ENCODE measurements around the gene MEIS1. TPM values are rescaled to one million over a fixed set of nuclear protein-coding genes. Genes with fewer than 3 reads are reported as not detected.
A peak's percentile ranks its signal among the peaks of the same experiment; 100 is the strongest.

The MEIS1 gene
- total RNA-seq, 1 experiment from 2014 or later: 89.4 TPM

GRCh38 chr2:66535574-66536289 lies 100.8 kb downstream of the MEIS1 start:
- Histone ChIP-seq H3K4me3 (ENCODE audit: low read depth, low read length, poor library complexity, severe bottlenecking) (peak overlapping the region; percentile 3), H3K27ac (ENCODE audit: low read depth, low read length, poor library complexity, severe bottlenecking) (peak overlapping the region; percentile 51), H3K36me3 (ENCODE audit: insufficient read depth, low read length, poor library complexity, severe bottlenecking) (no peaks in the 10 kb centered on the region), H3K4me1 (ENCODE audit: insufficient read depth, low read length, poor library complexity, severe bottlenecking) (peaks cover 88% of the 10 kb centered on the region), H3K9me3 (ENCODE audit: low read depth, low read length, poor library complexity, severe bottlenecking) (no peaks in the 10 kb centered on the region), H3K27me3 (replicated peaks; ENCODE audit: insufficient read depth, low read depth, low read length, poor library complexity) (no peaks in the 10 kb centered on the region)
- TF ChIP-seq EZH2 (IDR thresholded peaks at IDR 0.05; ENCODE audit: borderline replicate concordance, low read depth, low read length, poor library complexity, severe bottlenecking) (no peak), CTCF (conservative IDR thresholded peaks at IDR 0.05; ENCODE audit: low read depth, low read length) (no peak)
- peak; percentile 78 for DNase-seq (ENCODE audit: low spot score)
- POLR2A ChIA-PET (ENCODE audit: low non-redundant PET): interaction anchor here (0.5 kb wide), 1 partner anchor 32 kb away, joined by 7 read pairs; no protein-coding TSS in a partner anchor
- no TSS peak for BruUV-seq (replicated peaks)
- intact Hi-C loops (cut with micrococcal nuclease; ENCODE audit: unreplicated experiment): no loop called here
- CTCF ChIA-PET: interaction anchor here (0.8 to 1.5 kb wide), 2 partner anchors 102 to 107 kb away, joined by 3 to 6 read pairs; no protein-coding TSS in a partner anchor

- no TSS peak for BruUV-seq (replicated peaks)
- intact Hi-C loops (cut with micrococcal nuclease; ENCODE audit: unreplicated experiment): no loop called here
- no peak for DNase-seq (ENCODE audit: low spot score)
- Histone ChIP-seq H3K4me3 (ENCODE audit: low read depth, low read length, poor library complexity, severe bottlenecking) (peak overlapping the region; percentile 3), H3K9me3 (ENCODE audit: low read depth, low read length, poor library complexity, severe bottlenecking) (no peaks in the 10 kb centered on the region), H3K4me1 (ENCODE audit: insufficient read depth, low read length, poor library complexity, severe bottlenecking) (peaks cover 91% of the 10 kb centered on the region), H3K27me3 (replicated peaks; ENCODE audit: insufficient read depth, low read depth, low read length, poor library complexity) (no peaks in the 10 kb centered on the region), H3K27ac (ENCODE audit: low read depth, low read length, poor library complexity, severe bottlenecking) (peak overlapping the region; percentile 51), H3K36me3 (ENCODE audit: insufficient read depth, low read length, poor library complexity, severe bottlenecking) (no peaks in the 10 kb centered on the region)
- CTCF ChIA-PET: interaction anchor here (0.8 to 1.5 kb wide), 2 partner anchors 102 to 107 kb away, joined by 3 to 6 read pairs; no protein-coding TSS in a partner anchor
- POLR2A ChIA-PET (ENCODE audit: low non-redundant PET): no interaction called here
- no peak for TF ChIP-seq CTCF (conservative IDR thresholded peaks at IDR 0.05; ENCODE audit: low read depth, low read length)
- no peak for TF ChIP-seq EZH2 (IDR thresholded peaks at IDR 0.05; ENCODE audit: borderline replicate concordance, low read depth, low read length, poor library complexity, severe bottlenecking)
These were observed 101.4 kb downstream of the MEIS1 start for GRCh38 chr2:66536290-66536673.

- H3K36me3 ChIP-seq (ENCODE audit: insufficient read depth, low read length, poor library complexity, severe bottlenecking): no peaks in the 10 kb centered on the region
- peaks cover 93% of the 10 kb centered on the region for H3K4me1 ChIP-seq (ENCODE audit: insufficient read depth, low read length, poor library complexity, severe bottlenecking)
- H3K27me3 ChIP-seq (replicated peaks; ENCODE audit: insufficient read depth, low read depth, low read length, poor library complexity): no peaks in the 10 kb centered on the region
- H3K27ac ChIP-seq (ENCODE audit: low read depth, low read length, poor library complexity, severe bottlenecking): peak overlapping the region; percentile 51
- ChIA-PET POLR2A (ENCODE audit: low non-redundant PET) (no interaction called here), CTCF (interaction anchor here (1.5 kb wide), 1 partner anchor 108 kb away, joined by 6 read pairs; no protein-coding TSS in a partner anchor)
- H3K4me3 ChIP-seq (ENCODE audit: low read depth, low read length, poor library complexity, severe bottlenecking): no peak overlapping the region
- BruUV-seq (replicated peaks): no TSS peak
- no peaks in the 10 kb centered on the region for H3K9me3 ChIP-seq (ENCODE audit: low read depth, low read length, poor library complexity, severe bottlenecking)
- peak; percentile 89 for DNase-seq (ENCODE audit: low spot score)
- intact Hi-C loops (cut with micrococcal nuclease; ENCODE audit: unreplicated experiment): no loop called here
- TF ChIP-seq EZH2 (IDR thresholded peaks at IDR 0.05; ENCODE audit: borderline replicate concordance, low read depth, low read length, poor library complexity, severe bottlenecking): no peak
- no peak for TF ChIP-seq CTCF (conservative IDR thresholded peaks at IDR 0.05; ENCODE audit: low read depth, low read length)
These were observed 102.1 kb downstream of the MEIS1 start for GRCh38 chr2:66536997-66537396.
